ENCODE results near the gene MYL7.

DNA sequence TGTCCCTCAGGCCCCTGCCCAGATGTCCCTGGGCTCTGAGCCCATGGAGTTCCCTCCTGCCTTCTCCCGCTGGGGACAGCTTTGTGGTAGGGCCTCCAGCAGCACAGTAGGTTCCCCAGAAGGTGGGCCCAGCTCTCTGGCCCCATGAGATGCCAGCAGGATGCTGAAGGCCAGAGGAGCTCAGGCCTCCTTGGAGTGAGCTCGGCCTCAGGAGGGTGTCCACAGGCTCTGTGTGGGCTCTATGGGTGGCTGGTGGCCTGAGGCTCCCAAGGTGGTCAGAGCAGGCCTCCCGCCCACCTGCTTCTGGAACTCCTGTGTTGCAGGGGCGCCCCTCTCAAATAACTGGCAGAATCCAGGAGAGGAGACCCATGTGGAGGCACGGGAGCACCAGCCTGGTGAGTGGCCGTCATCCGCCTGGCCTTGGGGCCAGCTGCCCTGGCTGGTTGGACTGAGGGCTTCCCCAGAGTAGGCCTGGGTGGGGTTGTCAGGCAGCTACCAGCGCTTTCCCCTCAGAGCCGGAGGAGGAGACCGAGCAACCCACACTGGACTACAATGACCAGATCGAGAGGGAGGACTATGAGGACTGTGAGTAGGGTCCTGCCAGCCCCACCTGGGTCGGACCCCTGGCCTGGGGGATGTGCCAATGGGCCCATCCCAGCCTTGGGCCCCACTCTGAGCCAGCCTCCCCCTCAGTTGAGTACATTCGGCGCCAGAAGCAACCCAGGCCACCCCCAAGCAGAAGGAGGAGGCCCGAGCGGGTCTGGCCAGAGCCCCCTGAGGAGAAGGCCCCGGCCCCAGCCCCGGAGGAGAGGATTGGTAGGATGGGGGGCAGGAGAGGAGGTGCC lies 33.8 kb downstream of the MYL7 start:
- TF ChIP-seq, protein P1, sequence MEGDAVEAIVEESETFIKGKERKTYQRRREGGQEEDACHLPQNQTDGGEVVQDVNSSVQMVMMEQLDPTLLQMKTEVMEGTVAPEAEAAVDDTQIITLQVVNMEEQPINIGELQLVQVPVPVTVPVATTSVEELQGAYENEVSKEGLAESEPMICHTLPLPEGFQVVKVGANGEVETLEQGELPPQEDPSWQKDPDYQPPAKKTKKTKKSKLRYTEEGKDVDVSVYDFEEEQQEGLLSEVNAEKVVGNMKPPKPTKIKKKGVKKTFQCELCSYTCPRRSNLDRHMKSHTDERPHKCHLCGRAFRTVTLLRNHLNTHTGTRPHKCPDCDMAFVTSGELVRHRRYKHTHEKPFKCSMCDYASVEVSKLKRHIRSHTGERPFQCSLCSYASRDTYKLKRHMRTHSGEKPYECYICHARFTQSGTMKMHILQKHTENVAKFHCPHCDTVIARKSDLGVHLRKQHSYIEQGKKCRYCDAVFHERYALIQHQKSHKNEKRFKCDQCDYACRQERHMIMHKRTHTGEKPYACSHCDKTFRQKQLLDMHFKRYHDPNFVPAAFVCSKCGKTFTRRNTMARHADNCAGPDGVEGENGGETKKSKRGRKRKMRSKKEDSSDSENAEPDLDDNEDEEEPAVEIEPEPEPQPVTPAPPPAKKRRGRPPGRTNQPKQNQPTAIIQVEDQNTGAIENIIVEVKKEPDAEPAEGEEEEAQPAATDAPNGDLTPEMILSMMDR (conservative IDR thresholded peaks at IDR 0.05 in 1 of 2, IDR thresholded peaks at IDR 0.05 in 1 of 2; ENCODE audit: extremely low read depth in 1 of 2, insufficient read depth in 1 of 2, low read depth in 1 of 2, low read length in 2 of 2): no peak
- no peak for TF ChIP-seq EZH2 (IDR thresholded peaks at IDR 0.05; ENCODE audit: borderline replicate concordance, low read length)

Data from mammary epithelial cell (primary cell).